ENCODE data around the gene BST2. TPM values are rescaled to one million over a fixed set of nuclear protein-coding genes. Genes with fewer than 3 reads are reported as not detected.

BST2 gene
- polyA plus RNA-seq, 1 donor = 31.4 TPM

GRCh38 chr19:17404015-17404414 lies 1.4 kb downstream of the BST2 start:
- H3K4me3 ChIP-seq (ENCODE audit: low read length) = peak overlapping the region; percentile 26
- H3K27ac ChIP-seq (ENCODE audit: low read length) = no peak overlapping the region
- DNase-seq = no peak
- no peaks in the 10 kb centered on the region for H3K4me1 ChIP-seq (ENCODE audit: control insufficient read depth, insufficient read depth, low read length)
- no peaks in the 10 kb centered on the region for H3K27me3 ChIP-seq (ENCODE audit: control insufficient read depth, insufficient read depth, low read length)
- WGBS (ENCODE audit: insufficient coverage, low lambda C conversion rate) = no CpG with 5 or more reads among the region's 6 CpGs
- H3K9me3 ChIP-seq (ENCODE audit: control insufficient read depth, low read depth, low read length) = no peaks in the 10 kb centered on the region
- peaks cover 2% of the 10 kb centered on the region for H3K36me3 ChIP-seq (ENCODE audit: control insufficient read depth, insufficient read depth, low read length)

- no peaks in the 10 kb centered on the region for H3K9me3 ChIP-seq (ENCODE audit: control insufficient read depth, low read depth, low read length)
- H3K36me3 ChIP-seq (ENCODE audit: control insufficient read depth, insufficient read depth, low read length) = peaks cover 2% of the 10 kb centered on the region
- DNase-seq = no peak
- H3K27ac ChIP-seq (ENCODE audit: low read length) = no peak overlapping the region
- no peaks in the 10 kb centered on the region for H3K27me3 ChIP-seq (ENCODE audit: control insufficient read depth, insufficient read depth, low read length)
- H3K4me3 ChIP-seq (ENCODE audit: low read length) = no peak overlapping the region
- H3K4me1 ChIP-seq (ENCODE audit: control insufficient read depth, insufficient read depth, low read length) = no peaks in the 10 kb centered on the region
- no CpG with 5 or more reads among the region's 36 CpGs for WGBS (ENCODE audit: insufficient coverage, low lambda C conversion rate)
These were observed 2.2 kb downstream of the BST2 start for GRCh38 chr19:17402982-17403855.

DNA sequence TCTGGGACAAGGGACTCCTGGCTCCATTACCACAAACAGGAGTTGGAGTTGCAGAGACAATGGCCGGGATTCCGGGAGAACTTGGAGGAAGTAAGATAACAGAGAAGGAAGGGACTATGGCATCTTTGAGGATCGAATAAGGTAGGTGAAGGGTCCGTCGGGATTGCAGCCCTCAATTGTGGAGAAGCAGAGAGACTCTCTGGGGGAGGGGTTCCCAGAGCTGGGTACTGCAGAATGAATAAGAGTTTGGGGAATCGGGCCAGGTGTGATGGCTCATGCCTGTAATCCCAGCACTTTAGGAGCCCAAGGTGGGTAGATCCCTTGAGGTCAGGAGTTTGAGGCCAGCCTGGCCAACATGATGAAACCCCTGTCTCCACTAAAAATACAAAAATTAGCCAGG lies 3.8 kb downstream of the BST2 start:
- Histone ChIP-seq H3K4me1 (ENCODE audit: control insufficient read depth, insufficient read depth, low read length) (no peaks in the 10 kb centered on the region), H3K4me3 (ENCODE audit: low read length) (no peak overlapping the region), H3K9me3 (ENCODE audit: control insufficient read depth, low read depth, low read length) (no peaks in the 10 kb centered on the region), H3K36me3 (ENCODE audit: control insufficient read depth, insufficient read depth, low read length) (peaks cover 2% of the 10 kb centered on the region), H3K27ac (ENCODE audit: low read length) (no peak overlapping the region), H3K27me3 (ENCODE audit: control insufficient read depth, insufficient read depth, low read length) (no peaks in the 10 kb centered on the region)
- DNase-seq = no peak
- WGBS (ENCODE audit: insufficient coverage, low lambda C conversion rate) = no CpG with 5 or more reads among the region's 6 CpGs

GRCh38 chr19:17398902-17399527 lies 6.4 kb downstream of the BST2 start:
- H3K9me3 ChIP-seq (ENCODE audit: control insufficient read depth, low read depth, low read length) = no peaks in the 10 kb centered on the region
- no peak overlapping the region for H3K4me3 ChIP-seq (ENCODE audit: low read length)
- WGBS (ENCODE audit: insufficient coverage, low lambda C conversion rate) = no CpG with 5 or more reads among the region's 8 CpGs
- H3K27me3 ChIP-seq (ENCODE audit: control insufficient read depth, insufficient read depth, low read length) = peaks cover 13% of the 10 kb centered on the region
- no peak overlapping the region for H3K27ac ChIP-seq (ENCODE audit: low read length)
- no peak for DNase-seq
- peaks cover 2% of the 10 kb centered on the region for H3K36me3 ChIP-seq (ENCODE audit: control insufficient read depth, insufficient read depth, low read length)
- H3K4me1 ChIP-seq (ENCODE audit: control insufficient read depth, insufficient read depth, low read length) = no peaks in the 10 kb centered on the region

- 0% methylated on average over 1 of the region's 19 CpGs for WGBS (ENCODE audit: insufficient coverage, low lambda C conversion rate)
- Histone ChIP-seq H3K9me3 (ENCODE audit: control insufficient read depth, low read depth, low read length) (no peaks in the 10 kb centered on the region), H3K4me1 (ENCODE audit: control insufficient read depth, insufficient read depth, low read length) (peaks cover 7% of the 10 kb centered on the region), H3K27ac (ENCODE audit: low read length) (no peak overlapping the region), H3K36me3 (ENCODE audit: control insufficient read depth, insufficient read depth, low read length) (no peaks in the 10 kb centered on the region), H3K27me3 (ENCODE audit: control insufficient read depth, insufficient read depth, low read length) (peaks cover 42% of the 10 kb centered on the region), H3K4me3 (ENCODE audit: low read length) (no peak overlapping the region)
- DNase-seq = no peak
These were observed 10.5 kb downstream of the BST2 start for GRCh38 chr19:17394891-17395415.

- Histone ChIP-seq H3K4me1 (ENCODE audit: control insufficient read depth, insufficient read depth, low read length) (peaks cover 7% of the 10 kb centered on the region), H3K36me3 (ENCODE audit: control insufficient read depth, insufficient read depth, low read length) (no peaks in the 10 kb centered on the region), H3K27me3 (ENCODE audit: control insufficient read depth, insufficient read depth, low read length) (peaks cover 43% of the 10 kb centered on the region), H3K27ac (ENCODE audit: low read length) (no peak within 1 kb of the TSS), H3K4me3 (ENCODE audit: low read length) (no peak within 1 kb of the TSS), H3K9me3 (ENCODE audit: control insufficient read depth, low read depth, low read length) (no peaks in the 10 kb centered on the region)
- WGBS (ENCODE audit: insufficient coverage, low lambda C conversion rate) = no CpG with 5 or more reads among the region's 41 CpGs
- DNase-seq = no peak
These were observed 11.5 kb downstream of the BST2 start, which contains the start of gene CCDC194 for GRCh38 chr19:17393914-17394313. CCDC194 (minus strand) TSS chr19:17394196; CDS start chr19:17394158, 38 bp downstream.

- Histone ChIP-seq H3K4me3 (ENCODE audit: low read length) (no peak overlapping the region), H3K9me3 (ENCODE audit: control insufficient read depth, low read depth, low read length) (no peaks in the 10 kb centered on the region), H3K4me1 (ENCODE audit: control insufficient read depth, insufficient read depth, low read length) (peaks cover 7% of the 10 kb centered on the region), H3K27me3 (ENCODE audit: control insufficient read depth, insufficient read depth, low read length) (peaks cover 45% of the 10 kb centered on the region), H3K36me3 (ENCODE audit: control insufficient read depth, insufficient read depth, low read length) (no peaks in the 10 kb centered on the region), H3K27ac (ENCODE audit: low read length) (no peak overlapping the region)
- no CpG with 5 or more reads among the region's 2 CpGs for WGBS (ENCODE audit: insufficient coverage, low lambda C conversion rate)
- no peak for DNase-seq
These were observed 12.4 kb downstream of the BST2 start for GRCh38 chr19:17393002-17393401.

DNA sequence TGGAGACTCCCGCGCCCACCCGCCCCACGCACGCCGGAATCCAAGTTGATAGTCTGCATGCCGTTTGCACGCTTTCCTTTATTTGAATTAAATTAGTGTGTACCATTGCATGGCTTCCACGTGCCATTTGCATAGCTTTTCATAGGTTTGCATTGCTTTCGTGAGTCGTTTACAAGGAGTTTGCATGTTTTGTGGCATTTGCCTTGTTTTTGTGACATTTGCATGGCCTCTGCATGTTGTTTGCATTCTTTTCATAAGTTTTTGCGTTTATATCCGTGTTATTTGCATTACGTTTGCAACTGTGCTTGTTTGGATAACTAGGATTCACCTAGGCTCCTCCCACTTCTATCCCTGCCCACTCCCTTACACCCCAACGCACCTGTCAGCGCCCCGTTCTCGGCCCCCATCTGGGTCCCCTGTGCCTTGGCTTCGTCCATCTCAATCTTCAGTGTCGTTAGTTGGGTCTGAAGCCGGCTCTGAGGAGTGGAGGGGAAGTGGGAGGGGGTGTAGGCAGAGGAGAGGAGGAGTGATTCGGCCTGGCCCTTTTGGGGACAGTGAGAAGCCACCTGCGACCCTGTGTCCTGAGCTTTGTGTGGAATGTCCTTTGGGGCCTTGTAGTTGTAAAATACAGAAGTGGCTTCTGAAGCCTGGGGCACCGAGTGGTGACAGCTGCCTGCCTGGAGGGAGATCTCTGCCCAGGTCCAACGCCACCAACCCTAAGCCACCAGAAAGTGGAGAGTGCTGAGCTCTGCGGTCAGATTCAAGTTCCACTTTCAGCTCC lies 13.9 kb downstream of the BST2 start:
- Histone ChIP-seq H3K4me1 (ENCODE audit: control insufficient read depth, insufficient read depth, low read length) (peaks cover 7% of the 10 kb centered on the region), H3K4me3 (ENCODE audit: low read length) (no peak overlapping the region), H3K36me3 (ENCODE audit: control insufficient read depth, insufficient read depth, low read length) (no peaks in the 10 kb centered on the region), H3K27me3 (ENCODE audit: control insufficient read depth, insufficient read depth, low read length) (peaks cover 45% of the 10 kb centered on the region), H3K27ac (ENCODE audit: low read length) (no peak overlapping the region), H3K9me3 (ENCODE audit: control insufficient read depth, low read depth, low read length) (no peaks in the 10 kb centered on the region)
- no peak for DNase-seq
- 5% methylated on average over 3 of the region's 26 CpGs for WGBS (ENCODE audit: insufficient coverage, low lambda C conversion rate)

DNA sequence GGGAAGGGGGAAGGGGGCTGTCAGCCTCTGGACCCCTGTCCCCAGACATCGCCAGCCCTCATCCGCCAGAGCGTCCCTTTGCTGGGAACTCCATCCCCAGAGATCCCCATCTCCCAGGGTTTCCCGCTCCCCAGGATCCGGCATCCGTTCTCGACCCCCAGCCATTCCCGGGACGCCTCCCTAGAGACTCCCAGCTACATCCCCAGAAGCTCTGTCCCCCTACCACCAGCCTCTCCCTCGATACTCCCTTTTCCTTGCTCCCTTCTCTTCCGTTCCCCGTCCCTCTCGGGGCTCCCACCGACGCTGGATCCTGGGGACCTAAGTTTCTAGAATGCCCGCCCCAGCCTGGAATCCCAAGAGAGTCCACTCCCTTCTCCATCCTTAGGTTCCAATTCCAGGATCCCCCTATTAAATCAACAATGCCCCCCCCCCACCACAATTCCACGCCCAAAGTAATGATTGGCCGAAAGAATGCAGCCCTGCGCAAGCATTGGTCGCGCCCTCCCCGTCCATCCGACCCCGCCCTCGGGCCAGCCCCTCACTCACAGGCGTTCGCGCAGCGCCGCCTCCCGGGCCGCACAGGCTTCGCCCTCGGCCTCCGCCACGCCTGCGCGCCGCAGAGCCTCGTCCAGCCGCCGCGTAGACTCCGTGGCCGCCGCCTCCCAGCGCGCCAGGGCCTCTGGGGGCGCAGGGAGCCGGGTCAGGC lies 14.6 kb downstream of the BST2 start:
- Histone ChIP-seq H3K27ac (ENCODE audit: low read length) (no peak overlapping the region), H3K27me3 (ENCODE audit: control insufficient read depth, insufficient read depth, low read length) (peaks cover 45% of the 10 kb centered on the region), H3K4me1 (ENCODE audit: control insufficient read depth, insufficient read depth, low read length) (peaks cover 7% of the 10 kb centered on the region), H3K36me3 (ENCODE audit: control insufficient read depth, insufficient read depth, low read length) (no peaks in the 10 kb centered on the region), H3K9me3 (ENCODE audit: control insufficient read depth, low read depth, low read length) (no peaks in the 10 kb centered on the region), H3K4me3 (ENCODE audit: low read length) (peak overlapping the region; percentile 41)
- DNase-seq = peak; percentile 86 to 90
- no CpG with 5 or more reads among the region's 50 CpGs for WGBS (ENCODE audit: insufficient coverage, low lambda C conversion rate)
